H9 (cell line): ENCODE results near the gene TMEM81. TPM values are rescaled to one million over a fixed set of nuclear protein-coding genes. Genes with fewer than 3 reads are reported as not detected.

Source experiments
- DNase-seq: peaks from one replicate; pipeline ENCODE4 v3.0.0-alpha.2; 2017
- H2AFZ ChIP-seq: one replicate; pipeline ENCODE4 v1.6.1; 2013; ENCODE audit warnings: mild to moderate bottlenecking, low read length, control low read depth, moderate library complexity
- H2AK5ac ChIP-seq: 2 replicates; pipeline ENCODE4 v1.6.1; 2013; ENCODE audit warnings: low read length, control low read depth, mixed read lengths; ENCODE audit not compliant: insufficient read length
- H2BK120ac ChIP-seq: one replicate; pipeline ENCODE4 v1.6.1; 2013; ENCODE audit warnings: low read depth, mild to moderate bottlenecking, low read length, control low read depth, inconsistent platforms; ENCODE audit not compliant: poor library complexity, severe bottlenecking
- H2BK12ac ChIP-seq: 2 replicates; pipeline ENCODE4 v1.6.1; 2013; ENCODE audit warnings: low read length, control low read depth, mixed read lengths, low read depth; ENCODE audit not compliant: insufficient read length
- H2BK15ac ChIP-seq: 2 replicates; pipeline ENCODE4 v1.6.1; 2013; ENCODE audit warnings: low read depth, low read length, control low read depth
- H2BK20ac ChIP-seq: one replicate; pipeline ENCODE4 v1.6.1; 2013; ENCODE audit warnings: low read depth, mild to moderate bottlenecking, low read length, control low read depth, inconsistent platforms; ENCODE audit not compliant: poor library complexity, severe bottlenecking
- H2BK5ac ChIP-seq: 2 replicates; pipeline ENCODE4 v1.6.1; 2013; ENCODE audit warnings: low read length, control low read depth, mixed read lengths; ENCODE audit not compliant: insufficient read length
- H3K14ac ChIP-seq: 2 replicates; pipeline ENCODE4 v1.6.1; 2013; ENCODE audit warnings: low read length, control low read depth; ENCODE audit not compliant: insufficient read depth
- H3K18ac ChIP-seq: 2 replicates; pipeline ENCODE4 v1.6.1; 2013; ENCODE audit warnings: low read depth, mild to moderate bottlenecking, mixed read lengths, low read length, control low read depth; ENCODE audit not compliant: insufficient read length
- H3K23ac ChIP-seq: 2 replicates; pipeline ENCODE4 v1.6.1; 2013; ENCODE audit warnings: low read length, control low read depth, mixed read lengths, low read depth; ENCODE audit not compliant: insufficient read length
- H3K23me2 ChIP-seq: 2 replicates; pipeline ENCODE4 v1.6.1; 2013; ENCODE audit warnings: low read depth, mild to moderate bottlenecking, mixed read lengths, low read length, control low read depth; ENCODE audit not compliant: insufficient read length, poor library complexity, severe bottlenecking
- H3K27ac ChIP-seq: 2 replicates; pipeline ENCODE4 v1.5.1; 2013; ENCODE audit warnings: low read length, control low read depth, mixed read lengths, low read depth; ENCODE audit not compliant: insufficient read length
- H3K27me3 ChIP-seq: 2 replicates; pipeline ENCODE4 v1.6.1; 2013; ENCODE audit warnings: low read length, control low read depth, inconsistent platforms; ENCODE audit not compliant: insufficient read depth
- H3K4ac ChIP-seq: 2 replicates; pipeline ENCODE4 v1.6.1; 2013; ENCODE audit warnings: low read depth, mild to moderate bottlenecking, control low read depth, inconsistent platforms, low read length, moderate library complexity
- H3K4me1 ChIP-seq: 2 replicates; pipeline ENCODE4 v1.6.1; 2013; ENCODE audit warnings: low read length, control low read depth, inconsistent platforms; ENCODE audit not compliant: insufficient read depth
- H3K4me2 ChIP-seq: 2 replicates; pipeline ENCODE4 v1.6.1; 2013; ENCODE audit warnings: low read length, control low read depth, mixed read lengths; ENCODE audit not compliant: insufficient read length, insufficient read depth
- H3K56ac ChIP-seq: 2 replicates; pipeline ENCODE4 v1.6.1; 2013; ENCODE audit warnings: low read depth, mild to moderate bottlenecking, mixed read lengths, low read length, control low read depth; ENCODE audit not compliant: insufficient read length
- H3K79me1 ChIP-seq: 2 replicates; pipeline ENCODE4 v1.6.1; 2013; ENCODE audit warnings: low read depth, mild to moderate bottlenecking, moderate library complexity, low read length, control low read depth, inconsistent platforms; ENCODE audit not compliant: insufficient read depth, poor library complexity, severe bottlenecking
- H3K79me2 ChIP-seq: 2 replicates; pipeline ENCODE4 v1.6.1; 2013; ENCODE audit warnings: low read length, control low read depth, inconsistent platforms; ENCODE audit not compliant: insufficient read depth
- H3K9ac ChIP-seq: 2 replicates; pipeline ENCODE4 v1.6.1; 2013; ENCODE audit warnings: low read length, control low read depth, mixed read lengths; ENCODE audit not compliant: insufficient read length; ENCODE audit errors: extremely low read depth
- H3K9me3 ChIP-seq: one replicate; pipeline ENCODE4 v1.6.1; 2013; ENCODE audit warnings: low read depth, low read length, inconsistent platforms; ENCODE audit not compliant: control insufficient read depth
- H3T11ph ChIP-seq: one replicate; pipeline ENCODE4 v1.6.1; 2013; ENCODE audit warnings: mild to moderate bottlenecking, low read length, control low read depth, inconsistent platforms
- H4K20me1 ChIP-seq: one replicate; pipeline ENCODE4 v1.6.1; 2013; ENCODE audit not compliant: control insufficient read depth, insufficient read length, insufficient read depth
- H4K5ac ChIP-seq: 2 replicates; pipeline ENCODE4 v1.6.1; 2013; ENCODE audit warnings: low read depth, mild to moderate bottlenecking, mixed read lengths, low read length, control low read depth; ENCODE audit not compliant: insufficient read length
- H4K8ac ChIP-seq: replicated peaks from 2 replicates; pipeline ENCODE4 v1.6.1; 2013; ENCODE audit warnings: low read length, control low read depth, mixed read lengths, low read depth; ENCODE audit not compliant: insufficient read length
- H4K91ac ChIP-seq: 2 replicates; pipeline ENCODE4 v1.6.1; 2013; ENCODE audit warnings: low read depth, mild to moderate bottlenecking, moderate library complexity, mixed read lengths, low read length, control low read depth; ENCODE audit not compliant: insufficient read length
- H3K27ac Mint-ChIP-seq, 3 experiments: 2 replicates in 2 of 3; 3 replicates in 1 of 3; pipeline ENCODE4 v1.8.0; 2020 to 2021; ENCODE audit warnings: mixed read lengths in 3 of 3, mild to moderate bottlenecking in 1 of 3, moderate library complexity in 1 of 3
- H3K27me3 Mint-ChIP-seq: 2 replicates; pipeline ENCODE4 v1.8.0; 2021; ENCODE audit warnings: low read depth, mild to moderate bottlenecking, moderate library complexity, mixed read lengths
- H3K36me3 Mint-ChIP-seq, 3 experiments: 2 replicates in 2 of 3; 3 replicates in 1 of 3; pipeline ENCODE4 v1.8.0; 2020 to 2021; ENCODE audit warnings: low read depth in 3 of 3, mixed read lengths in 3 of 3; ENCODE audit not compliant: insufficient read depth in 1 of 3
- H3K4me1 Mint-ChIP-seq, 2 experiments: 2 replicates each; pipeline ENCODE4 v1.8.0; 2020; ENCODE audit warnings: mixed read lengths in 2 of 2
- H3K4me3 Mint-ChIP-seq, 2 experiments: 2 replicates in 1 of 2; 3 replicates in 1 of 2; pipeline ENCODE4 v1.8.0; 2020 to 2021; ENCODE audit warnings: mild to moderate bottlenecking in 2 of 2, mixed read lengths in 2 of 2, moderate library complexity in 1 of 2
- H3K9me3 Mint-ChIP-seq, 2 experiments: 2 replicates in 1 of 2; 3 replicates in 1 of 2; pipeline ENCODE4 v1.8.0; 2020; ENCODE audit warnings: mild to moderate bottlenecking in 2 of 2, mixed read lengths in 2 of 2, moderate library complexity in 1 of 2
- CTCF ChIP-seq: fragments of 200-600 bp; sonication (generic); conservative IDR thresholded peaks from 3 replicates; pipeline ENCODE4 v1.8.0; 2021; ENCODE audit warnings: antibody characterized with exemption, mild to moderate bottlenecking
- WGBS: extraction: QIAGEN DNeasy Blood & Tissue Kit; methylation state at CpG from one replicate; pipeline ENCODE4 v1.1.7; 2013; ENCODE audit warnings: missing lambda C conversion rate, low lambda C conversion rate, mixed read lengths; ENCODE audit not compliant: insufficient read length; ENCODE audit errors: extremely low coverage; 5-methylcytosine and 5-hydroxymethylcytosine counted together
- total RNA-seq: library from RNA; stranded (reverse); gene quantifications from 2 replicates; pipeline ENCODE4 v1.2.1, GENCODE V29; 2021

The TMEM81 gene
- total RNA-seq, 1 experiment from 2014 or later = 3.0 TPM

GRCh38 chr1:205075642-205076155 lies 8.6 kb downstream of the TMEM81 start:
- Histone ChIP-seq H3T11ph (no peak overlapping the region), H4K20me1 (no peaks in the 10 kb centered on the region), H2BK12ac (no peak overlapping the region), H3K9me3 (no peaks in the 10 kb centered on the region), H3K27ac (no peak overlapping the region), H2AFZ (no peak overlapping the region), H3K79me1 (no peaks in the 10 kb centered on the region), H3K23me2 (no peaks in the 10 kb centered on the region), H2AK5ac (no peak overlapping the region), H4K8ac (no peak overlapping the region), H2BK15ac (no peak overlapping the region), H3K56ac (no peak overlapping the region), H3K79me2 (no peaks in the 10 kb centered on the region), H3K18ac (no peak overlapping the region), H4K5ac (no peak overlapping the region), H2BK120ac (no peak overlapping the region), H2BK5ac (no peak overlapping the region), H3K4ac (no peak overlapping the region), H2BK20ac (no peak overlapping the region), H3K27me3 (no peaks in the 10 kb centered on the region), H3K23ac (no peak overlapping the region), H3K4me1 (no peaks in the 10 kb centered on the region), H4K91ac (no peak overlapping the region), H3K4me2 (no peak overlapping the region), H3K9ac (no peak overlapping the region), H3K14ac (no peak overlapping the region)
- Mint-ChIP-seq H3K27me3 (no peaks in the 10 kb centered on the region; the same call in 1 of the 2 replicates), H3K4me3 (no peak overlapping the region), H3K27ac (peak overlapping the region in 1 of 3 experiments; percentile 76; a peak in 2 of 7 replicates), H3K4me1 (no peaks in the 10 kb centered on the region; a peak in 2 of 4 replicates), H3K9me3 (no peaks in the 10 kb centered on the region), H3K36me3 (no peaks in the 10 kb centered on the region)
- no peak for TF ChIP-seq CTCF
- DNase-seq = no peak
- no CpG with 5 or more reads among the region's 7 CpGs for WGBS
